Endothelial cell of hepatic sinusoid (primary cell): ENCODE results near the gene GRHL1.
"Not testable (repeated sequence)": the region's sequence is repeated elsewhere in the genome, so short reads cannot be mapped to it uniquely, and the experiment has no call there.

Experiments used
- in situ Hi-C: cut with HindIII; loops from 2 replicates; pipeline ENCODE4 v1.10.0; 2017; ENCODE audit warnings: low sequenced_read_pairs

The GRHL1 gene

GRCh38 chr2:10007921-10008808 is 56.7 kb downstream of the GRHL1 start:
- in situ Hi-C loops: no loop called here

GRCh38 chr2:10008809-10009176 is 57.3 kb downstream of the GRHL1 start:
- in situ Hi-C loops: no loop called here

GRCh38 chr2:10009271-10009810 is 57.8 kb downstream of the GRHL1 start:
- in situ Hi-C loops: no loop called here

- in situ Hi-C loops: no loop called here
Observed at GRCh38 chr2:10009811-10010781, 58.6 kb downstream of the GRHL1 start.

- in situ Hi-C loops: not testable (repeated sequence)
Observed at GRCh38 chr2:10010861-10011605, 59.5 kb downstream of the GRHL1 start.

GRCh38 chr2:10011606-10012325 is 60.3 kb downstream of the GRHL1 start:
- in situ Hi-C loops: not testable (repeated sequence)

- in situ Hi-C loops: not testable (repeated sequence)
Observed at GRCh38 chr2:10012366-10012962, 61.0 kb downstream of the GRHL1 start.

GRCh38 chr2:10012963-10013461 is 61.5 kb downstream of the GRHL1 start:
- in situ Hi-C loops: no loop called here

GRCh38 chr2:10013651-10014417 is 62.3 kb downstream of the GRHL1 start:
- in situ Hi-C loops: not testable (repeated sequence)

- in situ Hi-C loops: no loop called here
Observed at GRCh38 chr2:10014418-10015190, 63.1 kb downstream of the GRHL1 start.

GRCh38 chr2:10015376-10015989 is 64.0 kb downstream of the GRHL1 start:
- in situ Hi-C loops: not testable (repeated sequence)

GRCh38 chr2:10016001-10016801 is 64.7 kb downstream of the GRHL1 start:
- in situ Hi-C loops: no loop called here

GRCh38 chr2:10016802-10017258 is 65.3 kb downstream of the GRHL1 start:
- in situ Hi-C loops: no loop called here

GRCh38 chr2:10017313-10017941 is 65.9 kb downstream of the GRHL1 start:
- in situ Hi-C loops: no loop called here

GRCh38 chr2:10019174-10019573 is 67.7 kb downstream of the GRHL1 start:
- in situ Hi-C loops: no loop called here
